SU-DHL-6 (cell line): ENCODE data around the gene AQP10.

Source experiments
- H2AFZ ChIP-seq: fragments of 200-600 bp; sonication (generic); 2 replicates; pipeline ENCODE4 v1.6.1; 2014; ENCODE audit warnings: low read depth, mild to moderate bottlenecking, moderate library complexity, mixed read lengths, antibody characterized with exemption, low read length; ENCODE audit not compliant: severe bottlenecking
- H3F3A ChIP-seq: fragments of 200-600 bp; shearing (Covaris generic); 2 replicates; pipeline ENCODE4 v1.6.0; 2016; ENCODE audit warnings: antibody characterized with exemption, mild to moderate bottlenecking; ENCODE audit not compliant: insufficient read depth
- H3K27ac ChIP-seq: fragments of 200-600 bp; sonication (generic); 2 replicates; pipeline ENCODE4 v1.5.1; 2016; ENCODE audit warnings: low read depth, mild to moderate bottlenecking, low read length, moderate library complexity, mixed read lengths
- H3K27me3 ChIP-seq: fragments of 200-600 bp; sonication (generic), shearing (Covaris generic); 2 replicates; pipeline ENCODE4 v1.6.0; 2014; ENCODE audit warnings: mild to moderate bottlenecking, low read length
- H3K36me3 ChIP-seq: fragments of 200-600 bp; sonication (generic); 2 replicates; pipeline ENCODE4 v1.6.1; 2014; ENCODE audit warnings: mild to moderate bottlenecking, low read length, mixed read lengths
- H3K4me2 ChIP-seq: fragments of 300-600, 200-600 bp; shearing (Covaris generic), sonication (generic); 2 replicates; pipeline ENCODE4 v1.6.0; 2014; ENCODE audit warnings: low read length, low read depth, mild to moderate bottlenecking; ENCODE audit not compliant: poor library complexity, severe bottlenecking
- H3K4me3 ChIP-seq: fragments of 200-600 bp; sonication (generic); 2 replicates; pipeline ENCODE4 v1.5.1; 2014; ENCODE audit warnings: antibody characterized with exemption, low read length, mild to moderate bottlenecking, mixed read lengths; ENCODE audit not compliant: insufficient read depth, poor library complexity, severe bottlenecking
- H3K79me2 ChIP-seq: fragments of 200-600 bp; sonication (generic); 2 replicates; pipeline ENCODE4 v1.6.1; 2014; ENCODE audit warnings: mild to moderate bottlenecking, low read length, moderate library complexity; ENCODE audit not compliant: insufficient read depth
- H3K9ac ChIP-seq: fragments of 200-600 bp; sonication (generic); 2 replicates; pipeline ENCODE4 v1.7.0; 2014; ENCODE audit warnings: mild to moderate bottlenecking, low read length
- H3K9me2 ChIP-seq: fragments of 200-600 bp; sonication (generic); replicated peaks from 2 replicates; pipeline ENCODE4 v1.6.1; 2014; ENCODE audit warnings: low read length; ENCODE audit not compliant: insufficient read depth
- H3K9me3 ChIP-seq: fragments of 200-600 bp; sonication (generic); 2 replicates; pipeline ENCODE4 v1.6.1; 2014; ENCODE audit warnings: low read length, mixed read lengths; ENCODE audit not compliant: insufficient read depth
- H4K20me1 ChIP-seq: fragments of 200-600 bp; sonication (generic); 2 replicates; pipeline ENCODE4 v1.6.1; 2014; ENCODE audit warnings: low read depth, mild to moderate bottlenecking, antibody characterized with exemption, low read length, moderate library complexity, mixed read lengths
- CTCF ChIP-seq: fragments of 200-600 bp; sonication (generic); IDR thresholded peaks from one replicate; pipeline ENCODE4 v1.5.1; 2017; ENCODE audit warnings: antibody characterized with exemption, mild to moderate bottlenecking, low read length, moderate library complexity; ENCODE audit not compliant: insufficient read depth, poor library complexity, severe bottlenecking
- EZH2phosphoT487 ChIP-seq: fragments of 200-600 bp; sonication (generic), shearing (Covaris generic); conservative IDR thresholded peaks from 2 replicates; pipeline ENCODE4 v1.6.1; 2018; ENCODE audit warnings: mild to moderate bottlenecking, antibody characterized with exemption, low read length, moderate library complexity, mixed read lengths

Gene AQP10

GRCh38 chr1:154353460-154353904, 32.6 kb downstream of the AQP10 start:
- Histone ChIP-seq H3K4me2 (no peak overlapping the region), H3K4me3 (no peak overlapping the region), H2AFZ (no peak overlapping the region), H3K9me2 (no peaks in the 10 kb centered on the region), H3K36me3 (no peaks in the 10 kb centered on the region), H3K27ac (no peak overlapping the region), H4K20me1 (no peaks in the 10 kb centered on the region), H3K9me3 (no peaks in the 10 kb centered on the region), H3K27me3 (no peaks in the 10 kb centered on the region), H3F3A (no peaks in the 10 kb centered on the region), H3K9ac (no peak overlapping the region), H3K79me2 (no peaks in the 10 kb centered on the region)
- TF ChIP-seq CTCF (no peak), EZH2phosphoT487 (no peak)

- H3K9me3 ChIP-seq = no peaks in the 10 kb centered on the region
- no peaks in the 10 kb centered on the region for H3K27me3 ChIP-seq
- no peak overlapping the region for H3K4me3 ChIP-seq
- H3K79me2 ChIP-seq = no peaks in the 10 kb centered on the region
- H4K20me1 ChIP-seq = no peaks in the 10 kb centered on the region
- no peak overlapping the region for H2AFZ ChIP-seq
- no peaks in the 10 kb centered on the region for H3F3A ChIP-seq
- no peak overlapping the region for H3K4me2 ChIP-seq
- no peaks in the 10 kb centered on the region for H3K9me2 ChIP-seq
- no peak overlapping the region for H3K27ac ChIP-seq
- no peaks in the 10 kb centered on the region for H3K36me3 ChIP-seq
- H3K9ac ChIP-seq = no peak overlapping the region
- TF ChIP-seq EZH2phosphoT487 (no peak), CTCF (no peak)
Measured at GRCh38 chr1:154353966-154354365, 33.1 kb downstream of the AQP10 start.

DNA sequence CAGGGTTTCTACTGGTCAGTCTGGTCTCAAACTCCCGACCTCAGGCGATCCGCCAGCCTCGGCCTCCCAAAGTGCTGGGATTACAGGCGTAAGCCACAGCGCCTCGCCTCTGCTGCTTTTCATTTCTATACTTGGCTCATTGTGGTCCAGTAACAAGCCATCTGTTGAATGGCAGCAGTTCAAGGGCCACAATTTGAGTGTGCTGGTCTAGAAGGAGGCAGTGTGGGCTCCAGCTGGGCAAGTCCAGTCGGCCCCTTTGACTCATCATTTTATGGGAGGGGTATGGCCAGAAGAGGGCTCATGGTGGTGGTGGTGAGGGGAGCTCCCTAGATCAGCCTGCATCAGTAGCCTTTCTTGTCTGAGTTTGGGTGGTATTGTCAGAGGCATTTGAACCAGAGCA, 37.6 kb downstream of the AQP10 start:
- no peak overlapping the region for H3K9ac ChIP-seq
- TF ChIP-seq EZH2phosphoT487 = no peak
- TF ChIP-seq CTCF = no peak
- H3F3A ChIP-seq = no peaks in the 10 kb centered on the region

More for the DNA sequence above, 37.6 kb downstream of the AQP10 start:
- no peaks in the 10 kb centered on the region for H3K79me2 ChIP-seq
- no peak overlapping the region for H3K27ac ChIP-seq
- no peaks in the 10 kb centered on the region for H3K9me2 ChIP-seq
- H3K9me3 ChIP-seq = no peaks in the 10 kb centered on the region
- H3K4me2 ChIP-seq = no peak overlapping the region
- no peaks in the 10 kb centered on the region for H4K20me1 ChIP-seq
- H3K27me3 ChIP-seq = no peaks in the 10 kb centered on the region
- no peak overlapping the region for H3K4me3 ChIP-seq
- H2AFZ ChIP-seq = no peak overlapping the region
- no peaks in the 10 kb centered on the region for H3K36me3 ChIP-seq
